ENCODE data around the gene LRRC32. TPM values are rescaled to one million over a fixed set of nuclear protein-coding genes. Genes with fewer than 3 reads are reported as not detected.

The LRRC32 gene
- total and polyA plus RNA-seq, 10 of the 15 experiments (the other 5 are each of a cell fraction or from before 2014, with no cell fraction given), result 0.56 to 20.8 (median 7.4) TPM

DNA sequence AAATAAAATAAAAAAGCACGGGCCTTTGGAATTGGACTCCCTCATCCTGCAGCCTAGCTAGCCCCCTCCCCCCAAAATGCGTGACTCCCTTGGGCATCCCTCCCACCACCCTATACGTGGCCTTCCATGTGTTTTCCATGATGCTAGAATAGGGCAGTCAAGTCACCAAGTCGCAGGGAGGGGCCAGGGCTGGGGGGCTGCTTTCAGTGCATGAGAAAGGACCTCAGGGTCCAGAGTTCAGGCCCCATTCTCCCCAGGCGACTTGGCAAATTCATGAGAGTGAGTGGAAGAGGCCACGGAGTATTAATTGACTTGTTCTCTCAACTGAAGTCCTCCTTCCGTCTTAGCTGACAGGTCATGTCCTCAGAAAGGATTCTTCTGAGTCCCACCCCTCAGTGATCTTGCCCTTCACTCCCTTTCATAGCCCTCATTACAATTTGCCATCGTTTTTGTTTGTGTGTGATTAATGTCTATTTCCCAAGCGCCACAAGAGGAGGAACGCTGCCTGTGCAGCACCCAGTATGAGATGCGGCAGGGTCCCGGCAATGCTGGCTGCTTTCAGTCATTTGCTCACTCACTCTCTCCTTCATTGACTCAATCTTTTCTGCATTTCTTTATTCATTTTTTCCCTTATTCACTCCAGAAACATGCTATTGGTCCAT lies 17.4 kb downstream of the LRRC32 start (continued):
- TF ChIP-seq, protein P1, sequence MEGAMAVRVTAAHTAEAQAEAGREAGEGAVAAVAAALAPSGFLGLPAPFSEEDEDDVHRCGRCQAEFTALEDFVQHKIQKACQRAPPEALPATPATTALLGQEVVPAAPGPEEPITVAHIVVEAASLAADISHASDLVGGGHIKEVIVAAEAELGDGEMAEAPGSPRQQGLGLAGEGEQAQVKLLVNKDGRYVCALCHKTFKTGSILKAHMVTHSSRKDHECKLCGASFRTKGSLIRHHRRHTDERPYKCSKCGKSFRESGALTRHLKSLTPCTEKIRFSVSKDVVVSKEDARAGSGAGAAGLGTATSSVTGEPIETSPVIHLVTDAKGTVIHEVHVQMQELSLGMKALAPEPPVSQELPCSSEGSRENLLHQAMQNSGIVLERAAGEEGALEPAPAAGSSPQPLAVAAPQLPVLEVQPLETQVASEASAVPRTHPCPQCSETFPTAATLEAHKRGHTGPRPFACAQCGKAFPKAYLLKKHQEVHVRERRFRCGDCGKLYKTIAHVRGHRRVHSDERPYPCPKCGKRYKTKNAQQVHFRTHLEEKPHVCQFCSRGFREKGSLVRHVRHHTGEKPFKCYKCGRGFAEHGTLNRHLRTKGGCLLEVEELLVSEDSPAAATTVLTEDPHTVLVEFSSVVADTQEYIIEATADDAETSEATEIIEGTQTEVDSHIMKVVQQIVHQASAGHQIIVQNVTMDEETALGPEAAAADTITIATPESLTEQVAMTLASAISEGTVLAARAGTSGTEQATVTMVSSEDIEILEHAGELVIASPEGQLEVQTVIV (IDR thresholded peaks at IDR 0.05; ENCODE audit: borderline replicate concordance, partially characterized antibody), result no peak
- TF ChIP-seq ASH2L (IDR thresholded peaks at IDR 0.05; ENCODE audit: borderline replicate concordance, low read depth) (no peak), DPF2 (IDR thresholded peaks at IDR 0.05) (no peak), CREB1 (IDR thresholded peaks at IDR 0.05; ENCODE audit: low read depth) (no peak), RUNX3 (IDR thresholded peaks at IDR 0.05; ENCODE audit: low read length) (no peak), ATF7 (IDR thresholded peaks at IDR 0.05; ENCODE audit: low read depth) (no peak), RB1 (IDR thresholded peaks at IDR 0.05; ENCODE audit: borderline replicate concordance) (no peak), STAT3 (IDR thresholded peaks at IDR 0.05; ENCODE audit: low read depth, low read length) (no peak)
- TF ChIP-seq, protein P2, sequence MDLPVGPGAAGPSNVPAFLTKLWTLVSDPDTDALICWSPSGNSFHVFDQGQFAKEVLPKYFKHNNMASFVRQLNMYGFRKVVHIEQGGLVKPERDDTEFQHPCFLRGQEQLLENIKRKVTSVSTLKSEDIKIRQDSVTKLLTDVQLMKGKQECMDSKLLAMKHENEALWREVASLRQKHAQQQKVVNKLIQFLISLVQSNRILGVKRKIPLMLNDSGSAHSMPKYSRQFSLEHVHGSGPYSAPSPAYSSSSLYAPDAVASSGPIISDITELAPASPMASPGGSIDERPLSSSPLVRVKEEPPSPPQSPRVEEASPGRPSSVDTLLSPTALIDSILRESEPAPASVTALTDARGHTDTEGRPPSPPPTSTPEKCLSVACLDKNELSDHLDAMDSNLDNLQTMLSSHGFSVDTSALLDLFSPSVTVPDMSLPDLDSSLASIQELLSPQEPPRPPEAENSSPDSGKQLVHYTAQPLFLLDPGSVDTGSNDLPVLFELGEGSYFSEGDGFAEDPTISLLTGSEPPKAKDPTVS (IDR thresholded peaks at IDR 0.05; ENCODE audit: low read depth, low read length), result no peak
